PC-3 (cell line): ENCODE data around the gene WWP2. TPM values are rescaled to one million over a fixed set of nuclear protein-coding genes. Genes with fewer than 3 reads are reported as not detected.

Experiments used
- ATAC-seq: fragments of 200-7000 bp; cut with Tn5 transposase; 2 replicates; pipeline ENCODE4 v1.9.1; 2020; ENCODE audit warnings: mild to moderate bottlenecking, moderate library complexity
- BruUV-seq: library from RNA; stranded (reverse); fragments of 400-500 nt; replicated peaks from 2 replicates; lab custom pipeline; 2021; lab: Mats Ljungman, UMichigan
- CTCF ChIA-PET: fragments of 300-600 bp; sonication (Branson Sonifier 250); formaldehyde crosslinking; loops from one replicate; lab custom pipeline; 2022; ENCODE audit warnings: antibody characterized with exemption; lab: Charles Lee
- POLR2A ChIA-PET: fragments of 300-600 bp; sonication (Branson Sonifier 250); formaldehyde crosslinking; loops from one replicate; lab custom pipeline; 2022; ENCODE audit warnings: antibody characterized with exemption; ENCODE audit not compliant: unreplicated experiment; lab: Charles Lee
- DNase-seq: peaks from one replicate; pipeline ENCODE4 v3.0.0-alpha.2; 2015
- H2AFZ ChIP-seq: fragments of 300-600 bp; sonication (generic); 2 replicates; pipeline ENCODE4 v1.6.0; 2016; ENCODE audit warnings: antibody characterized with exemption, low read length
- H3F3A ChIP-seq: fragments of 300-600 bp; sonication (generic); one replicate; pipeline ENCODE4 v1.6.0; 2017; ENCODE audit warnings: antibody characterized with exemption, low read length, control low read depth, mild to moderate bottlenecking; ENCODE audit not compliant: unreplicated experiment
- H3K27ac ChIP-seq: fragments of 300-600 bp; sonication (generic); 2 replicates; pipeline ENCODE4 v1.5.1; 2016; ENCODE audit warnings: mild to moderate bottlenecking, low read length
- H3K27me3 ChIP-seq: fragments of 300-600 bp; sonication (generic); 2 replicates; pipeline ENCODE4 v1.6.1; 2016; ENCODE audit warnings: low read length, mixed read lengths
- H3K36me3 ChIP-seq: fragments of 300-600 bp; sonication (generic); 2 replicates; pipeline ENCODE4 v1.6.1; 2016; ENCODE audit warnings: low read depth, mixed run types, low read length, mixed read lengths
- H3K4me1 ChIP-seq: fragments of 300-600 bp; sonication (generic); 2 replicates; pipeline ENCODE4 v1.5.1; 2016; ENCODE audit warnings: low read length; ENCODE audit not compliant: insufficient read depth
- H3K4me2 ChIP-seq: fragments of 300-600 bp; sonication (generic); 2 replicates; pipeline ENCODE4 v1.6.0; 2016; ENCODE audit warnings: low read length
- H3K4me3 ChIP-seq: fragments of 300-600 bp; sonication (generic); 2 replicates; pipeline ENCODE4 v1.5.1; 2016; ENCODE audit warnings: mild to moderate bottlenecking, low read length, mixed read lengths
- H3K79me2 ChIP-seq: fragments of 300-600 bp; sonication (generic); 2 replicates; pipeline ENCODE4 v1.6.1; 2017; ENCODE audit warnings: low read length, mixed read lengths
- H3K9ac ChIP-seq: fragments of 300-600 bp; sonication (generic); 2 replicates; pipeline ENCODE4 v1.6.0; 2016; ENCODE audit warnings: mild to moderate bottlenecking, low read length
- H3K9me2 ChIP-seq: fragments of 300-600 bp; sonication (generic); replicated peaks from 2 replicates; pipeline ENCODE4 v1.6.1; 2016; ENCODE audit warnings: mixed run types, low read length, mixed read lengths
- H3K9me3 ChIP-seq: fragments of 300-600 bp; sonication (generic); 2 replicates; pipeline ENCODE4 v1.6.1; 2016; ENCODE audit warnings: low read length, mixed read lengths
- H4K20me1 ChIP-seq: fragments of 300-600 bp; sonication (generic); 2 replicates; pipeline ENCODE4 v1.6.1; 2016; ENCODE audit warnings: low read length, mixed read lengths
- CTCF ChIP-seq: fragments of 300-600 bp; sonication (generic); conservative IDR thresholded peaks from 2 replicates; pipeline ENCODE4 v1.5.1; 2017; ENCODE audit warnings: antibody characterized with exemption, low read depth, mild to moderate bottlenecking, low read length
- EZH2 ChIP-seq: fragments of 300-600 bp; sonication (generic); IDR thresholded peaks from one replicate; pipeline ENCODE4 v1.6.1; 2017; ENCODE audit warnings: antibody characterized with exemption, mild to moderate bottlenecking, low read length; ENCODE audit not compliant: unreplicated experiment
- EZH2phosphoT487 ChIP-seq: fragments of 300-600 bp; sonication (generic); IDR thresholded peaks from 2 replicates; pipeline ENCODE4 v1.6.1; 2018; ENCODE audit warnings: mild to moderate bottlenecking, antibody characterized with exemption, low read length, borderline replicate concordance
- intact Hi-C: fragments of 100-400 bp; cut with micrococcal nuclease; formaldehyde crosslinking; loops from 2 replicates; pipeline ENCODE4 v1.9.0; 2023
- total RNA-seq: library from RNA; depleted of rRNA; stranded (reverse); fragments of >200 nt; gene quantifications from 2 replicates; pipeline ENCODE4 v1.2.3, GENCODE V29; 2014

WWP2 gene
- total RNA-seq, 1 experiment from 2014 or later = 15.8 TPM

GRCh38 chr16:69745959-69746358 lies 16.2 kb upstream of the WWP2 start:
- BruUV-seq = no TSS peak
- H3K4me2 ChIP-seq = no peak overlapping the region
- H3K4me3 ChIP-seq = no peak overlapping the region
- no peaks in the 10 kb centered on the region for H3K9me2 ChIP-seq
- ATAC-seq (no peak; the same call in 1 of the 2 replicates), DNase-seq (no peak)
- TF ChIP-seq EZH2phosphoT487 = no peak
- no peak for TF ChIP-seq EZH2
- no peak for TF ChIP-seq CTCF
- no peak overlapping the region for H3K9ac ChIP-seq
- H3K79me2 ChIP-seq = peaks cover 35% of the 10 kb centered on the region; the same call in 1 of the 2 replicates
- ChIA-PET POLR2A (interaction anchor here (0.7 kb wide), 1 partner anchor 8 kb away, joined by 3 read pairs; no protein-coding TSS in a partner anchor), CTCF (no interaction called here)
- no peaks in the 10 kb centered on the region for H3K27me3 ChIP-seq
- no peaks in the 10 kb centered on the region for H3F3A ChIP-seq
- no peak overlapping the region for H2AFZ ChIP-seq
- intact Hi-C loops = no loop called here
- H3K27ac ChIP-seq = no peak overlapping the region
- 0 out of 2 replicates have a peak, but pooled peaks cover 3% of the 10 kb centered on the region for H4K20me1 ChIP-seq
- H3K36me3 ChIP-seq = peaks cover 66% of the 10 kb centered on the region
- no peaks in the 10 kb centered on the region for H3K9me3 ChIP-seq
- peaks cover 6% of the 10 kb centered on the region; the same call in 1 of the 2 replicates for H3K4me1 ChIP-seq

- H3K36me3 ChIP-seq = peaks cover 62% of the 10 kb centered on the region
Observed at GRCh38 chr16:69747115-69747514, 15.0 kb upstream of the WWP2 start.

More at GRCh38 chr16:69747115-69747514, 15.0 kb upstream of the WWP2 start:
- Histone ChIP-seq H3F3A (no peaks in the 10 kb centered on the region), H4K20me1 (peaks cover 5% of the 10 kb centered on the region; the same call in 1 of the 2 replicates), H3K27me3 (no peaks in the 10 kb centered on the region), H3K4me3 (no peak overlapping the region), H3K9ac (no peak overlapping the region), H3K9me3 (no peaks in the 10 kb centered on the region), H3K27ac (no peak overlapping the region), H2AFZ (no peak overlapping the region), H3K4me2 (no peak overlapping the region), H3K79me2 (peaks cover 45% of the 10 kb centered on the region), H3K9me2 (no peaks in the 10 kb centered on the region), H3K4me1 (no peaks in the 10 kb centered on the region)
- ChIA-PET POLR2A (no interaction called here), CTCF (no interaction called here)
- DNase-seq (no peak), ATAC-seq (no peak)
- intact Hi-C loops = no loop called here
- no peak for TF ChIP-seq EZH2
- no peak for TF ChIP-seq CTCF
- no peak for TF ChIP-seq EZH2phosphoT487
- BruUV-seq = no TSS peak
